ENCODE results near the gene CDK5RAP2. TPM values are rescaled to one million over a fixed set of nuclear protein-coding genes. Genes with fewer than 3 reads are reported as not detected.
A peak's percentile ranks its signal among the peaks of the same experiment; 100 is the strongest.

CDK5RAP2 gene
- total RNA-seq, 1 donor from 2014 or later: 50.8 TPM

GRCh38 chr9:120579139-120580050 is 572 bp downstream of the CDK5RAP2 start:
- Mint-ChIP-seq H3K4me1 (ENCODE audit: unreplicated experiment) (peaks cover 11% of the 10 kb centered on the region), H3K9me3 (ENCODE audit: unreplicated experiment) (no peaks in the 10 kb centered on the region), H3K27me3 (ENCODE audit: unreplicated experiment) (peaks cover 4% of the 10 kb centered on the region), H3K27ac (ENCODE audit: unreplicated experiment) (peak overlapping the region; percentile 80), H3K36me3 (ENCODE audit: low read depth, unreplicated experiment) (peaks cover 3% of the 10 kb centered on the region), H3K4me3 (ENCODE audit: unreplicated experiment) (peak overlapping the region; percentile 95)
- DNase-seq (ENCODE audit: low spot score): peak; percentile 4
- no peak for TF ChIP-seq CTCF (IDR thresholded peaks at IDR 0.05; ENCODE audit: unreplicated experiment)

- no peaks in the 10 kb centered on the region for H3K9me3 Mint-ChIP-seq (ENCODE audit: unreplicated experiment)
- DNase-seq (ENCODE audit: low spot score): no peak
- H3K27ac Mint-ChIP-seq (ENCODE audit: unreplicated experiment): no peak overlapping the region
- peaks cover 8% of the 10 kb centered on the region for H3K36me3 Mint-ChIP-seq (ENCODE audit: low read depth, unreplicated experiment)
- no peaks in the 10 kb centered on the region for H3K27me3 Mint-ChIP-seq (ENCODE audit: unreplicated experiment)
- peaks cover 8% of the 10 kb centered on the region for H3K4me1 Mint-ChIP-seq (ENCODE audit: unreplicated experiment)
- H3K4me3 Mint-ChIP-seq (ENCODE audit: unreplicated experiment): no peak overlapping the region
- TF ChIP-seq CTCF (IDR thresholded peaks at IDR 0.05; ENCODE audit: unreplicated experiment): no peak
Measured at GRCh38 chr9:120574473-120574872, 5.5 kb downstream of the CDK5RAP2 start.

- Mint-ChIP-seq H3K4me3 (ENCODE audit: unreplicated experiment) (no peak overlapping the region), H3K36me3 (ENCODE audit: low read depth, unreplicated experiment) (peaks cover 19% of the 10 kb centered on the region), H3K27ac (ENCODE audit: unreplicated experiment) (no peak overlapping the region), H3K4me1 (ENCODE audit: unreplicated experiment) (no peaks in the 10 kb centered on the region), H3K27me3 (ENCODE audit: unreplicated experiment) (peaks cover 2% of the 10 kb centered on the region), H3K9me3 (ENCODE audit: unreplicated experiment) (no peaks in the 10 kb centered on the region)
- DNase-seq (ENCODE audit: low spot score): no peak
- no peak for TF ChIP-seq CTCF (IDR thresholded peaks at IDR 0.05; ENCODE audit: unreplicated experiment)
Measured at GRCh38 chr9:120572472-120572871, 7.5 kb downstream of the CDK5RAP2 start.

GRCh38 chr9:120571443-120572257 is 8.3 kb downstream of the CDK5RAP2 start:
- H3K36me3 Mint-ChIP-seq (ENCODE audit: low read depth, unreplicated experiment): peaks cover 19% of the 10 kb centered on the region
- no peak for TF ChIP-seq CTCF (IDR thresholded peaks at IDR 0.05; ENCODE audit: unreplicated experiment)
- no peaks in the 10 kb centered on the region for H3K9me3 Mint-ChIP-seq (ENCODE audit: unreplicated experiment)
- H3K27me3 Mint-ChIP-seq (ENCODE audit: unreplicated experiment): peaks cover 2% of the 10 kb centered on the region
- H3K4me3 Mint-ChIP-seq (ENCODE audit: unreplicated experiment): no peak overlapping the region
- no peak overlapping the region for H3K27ac Mint-ChIP-seq (ENCODE audit: unreplicated experiment)
- no peaks in the 10 kb centered on the region for H3K4me1 Mint-ChIP-seq (ENCODE audit: unreplicated experiment)
- DNase-seq (ENCODE audit: low spot score): no peak
